CD14-positive monocyte (primary cell): ENCODE data around the gene EME1. TPM values are rescaled to one million over a fixed set of nuclear protein-coding genes. Genes with fewer than 3 reads are reported as not detected.
"Not testable (repeated sequence)": the region's sequence is repeated elsewhere in the genome, so short reads cannot be mapped to it uniquely, and the experiment has no call there.

Source experiments
- DNase-seq, 3 donors: peaks; one replicate each; pipeline ENCODE4 v3.0.0-alpha.2; 2011 to 2022
- H2AFZ ChIP-seq: 2 replicates; pipeline ENCODE4 v1.6.0; 2012; ENCODE audit warnings: mild to moderate bottlenecking, low read depth, low read length, inconsistent platforms; ENCODE audit not compliant: insufficient read depth, poor library complexity, severe bottlenecking
- H3K27ac ChIP-seq, 2 donors: 1 replicate in 1 of 2; 2 replicates in 1 of 2; pipeline ENCODE4 v1.5.1; 2012 to 2013; ENCODE audit warnings: low read length in 2 of 2, control low read depth in 1 of 2, inconsistent platforms in 1 of 2, low read depth in 1 of 2, mild to moderate bottlenecking in 1 of 2
- H3K27me3 ChIP-seq, 2 donors: one replicate each; pipeline versions ENCODE4 v1.6.0 to v1.6.1; 2011 to 2013; ENCODE audit warnings: low read length in 2 of 2; ENCODE audit not compliant: control insufficient read depth in 2 of 2, insufficient read depth in 2 of 2
- H3K36me3 ChIP-seq, 2 donors: replicated peaks in 1 of 2; 1 replicate in 1 of 2; 2 replicates in 1 of 2; pipeline versions ENCODE4 v1.5.1 to v1.6.1; 2012 to 2013; ENCODE audit warnings: low read length in 2 of 2, control low read depth in 1 of 2, inconsistent platforms in 1 of 2, mild to moderate bottlenecking in 1 of 2; ENCODE audit not compliant: insufficient read depth in 2 of 2, control insufficient read depth in 1 of 2
- H3K4me1 ChIP-seq, 2 donors: 1 replicate in 1 of 2; 2 replicates in 1 of 2; pipeline versions ENCODE4 v1.5.1 to v1.6.1; 2012 to 2013; ENCODE audit warnings: low read length in 2 of 2, control low read depth in 1 of 2, inconsistent platforms in 1 of 2, mild to moderate bottlenecking in 1 of 2, moderate library complexity in 1 of 2; ENCODE audit not compliant: insufficient read depth in 2 of 2, control insufficient read depth in 1 of 2
- H3K4me2 ChIP-seq: replicated peaks from 2 replicates; pipeline ENCODE3; 2012; ENCODE audit warnings: low read length, moderate library complexity, mild to moderate bottlenecking; ENCODE audit not compliant: poor library complexity, severe bottlenecking; ENCODE audit errors: extremely low read depth
- H3K4me3 ChIP-seq, 3 experiments: fragments of 200-600 bp in 1 of 3; sonication (generic) in 1 of 3; replicated peaks in 1 of 3; 1 replicate in 2 of 3; 2 replicates in 1 of 3; pipeline ENCODE4 v1.5.1; 2011 to 2013; ENCODE audit warnings: low read length in 3 of 3, mild to moderate bottlenecking in 3 of 3, control low read depth in 2 of 3, low read depth in 2 of 3, inconsistent platforms in 1 of 3, moderate library complexity in 1 of 3
- H3K79me2 ChIP-seq: 2 replicates; pipeline ENCODE4 v1.6.0; 2012; ENCODE audit warnings: mild to moderate bottlenecking, control low read depth, inconsistent platforms, low read length, moderate library complexity; ENCODE audit not compliant: insufficient read depth
- H3K9ac ChIP-seq: 2 replicates; pipeline ENCODE4 v1.6.0; 2017; ENCODE audit warnings: low read length, mild to moderate bottlenecking; ENCODE audit not compliant: insufficient read depth, poor library complexity, severe bottlenecking
- H3K9me3 ChIP-seq, 2 donors: replicated peaks in 1 of 2; 1 replicate in 1 of 2; 2 replicates in 1 of 2; pipeline versions ENCODE4 v1.5.1 to v1.6.1; 2012 to 2013; ENCODE audit warnings: low read length in 2 of 2, control low read depth in 1 of 2; ENCODE audit not compliant: control insufficient read depth in 1 of 2, insufficient read depth in 1 of 2
- H4K20me1 ChIP-seq: 2 replicates; pipeline ENCODE4 v1.6.0; 2012; ENCODE audit warnings: mild to moderate bottlenecking, low read length, control low read depth, moderate library complexity; ENCODE audit not compliant: insufficient read depth
- H3K27ac Mint-ChIP-seq, 7 donors: one replicate each; pipeline ENCODE4 v1.8.0; 2020; ENCODE audit warnings: mild to moderate bottlenecking in 7 of 7, mixed read lengths in 7 of 7, moderate library complexity in 6 of 7, inconsistent platforms in 2 of 7
- H3K27me3 Mint-ChIP-seq, 3 donors: one replicate each; pipeline ENCODE4 v1.8.0; 2021 to 2022; ENCODE audit warnings: low read depth in 3 of 3, mild to moderate bottlenecking in 3 of 3, mixed read lengths in 3 of 3, moderate library complexity in 3 of 3, inconsistent platforms in 1 of 3
- H3K36me3 Mint-ChIP-seq, 2 donors: one replicate each; pipeline ENCODE4 v1.8.0; 2020; ENCODE audit warnings: mixed read lengths in 2 of 2, inconsistent platforms in 1 of 2, mild to moderate bottlenecking in 1 of 2
- H3K4me1 Mint-ChIP-seq: one replicate; pipeline ENCODE4 v1.8.0; 2020; ENCODE audit warnings: mild to moderate bottlenecking, mixed read lengths
- H3K4me3 Mint-ChIP-seq, 2 donors: one replicate each; pipeline ENCODE4 v1.8.0; 2020; ENCODE audit warnings: mild to moderate bottlenecking in 2 of 2, mixed read lengths in 2 of 2, moderate library complexity in 1 of 2
- H3K9me3 Mint-ChIP-seq, 7 donors: one replicate each; pipeline ENCODE4 v1.8.0; 2020 to 2022; ENCODE audit warnings: mixed read lengths in 7 of 7, mild to moderate bottlenecking in 6 of 7, moderate library complexity in 6 of 7, inconsistent platforms in 2 of 7
- WGBS: methylation state at CpG from one replicate; pipeline ENCODE4 v1.1.5; 2013; ENCODE audit warnings: missing lambda C conversion rate; ENCODE audit not compliant: insufficient coverage; 5-methylcytosine and 5-hydroxymethylcytosine counted together
- intact Hi-C, 2 donors: fragments of 100-400 bp; cut with micrococcal nuclease; formaldehyde crosslinking; loops; one replicate each; pipeline versions ENCODE4 v1.15.0 to v1.15.1; 2023
- polyA plus RNA-seq, 3 donors: library from polyadenylated mRNA; depleted of rRNA in 1 of 3; unstranded in 2 of 3; stranded (reverse) in 1 of 3; fragments of 300-500 nt in 2 of 3; fragments of >200 nt in 1 of 3; fragmentation: Illumina TruSeq in 2 of 3; gene quantifications; 1 replicate in 2 of 3; 2 replicates in 1 of 3; pipeline ENCODE4 v1.2.3, GENCODE V29; 2012 to 2021
- TF ChIP-seq, protein P1 (sequence below): fragments of 200-600 bp; IDR thresholded peaks from one replicate; pipeline ENCODE4 v1.8.0; 2022; ENCODE audit warnings: antibody characterized with exemption, mild to moderate bottlenecking

EME1 gene
- polyA plus RNA-seq, 3 donors: 0.33 to 0.76 (median 0.43) TPM

DNA sequence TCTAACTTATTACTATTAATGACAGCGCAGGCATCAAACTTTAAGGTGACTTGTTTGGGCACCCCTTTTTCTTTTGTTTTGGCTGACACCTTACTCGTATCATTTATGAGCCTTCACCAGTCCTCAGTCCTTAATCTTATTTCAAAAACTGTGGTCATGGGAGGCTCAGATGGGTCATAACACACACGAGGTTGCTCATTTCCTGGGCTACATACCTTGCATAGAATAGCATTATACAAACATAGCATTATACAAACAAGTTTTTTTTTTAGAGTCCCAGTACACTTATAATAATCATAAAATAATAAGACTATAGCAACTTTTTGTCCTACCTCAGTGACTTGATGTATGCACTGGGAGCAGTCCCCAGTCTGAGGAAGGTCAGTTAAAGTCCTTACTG is 41.8 kb downstream of the EME1 start:
- H3K4me3 Mint-ChIP-seq: no peak overlapping the region
- no peak overlapping the region for H3K27ac Mint-ChIP-seq
- H3K9ac ChIP-seq: no peak overlapping the region
- no peak overlapping the region for H3K27ac ChIP-seq
- DNase-seq: no peak
- no peaks in the 10 kb centered on the region for H3K9me3 ChIP-seq
- peaks cover 0 to 6% (median 1%) of the 10 kb centered on the region in 3 donors for H3K27me3 Mint-ChIP-seq
- WGBS: 100% methylated on average over 2 of the region's 3 CpGs
- H3K4me2 ChIP-seq: no peak overlapping the region
- no peaks in the 10 kb centered on the region for H3K4me1 ChIP-seq
- H4K20me1 ChIP-seq: no peaks in the 10 kb centered on the region
- no peaks in the 10 kb centered on the region for H3K36me3 ChIP-seq
- TF ChIP-seq, protein P1, sequence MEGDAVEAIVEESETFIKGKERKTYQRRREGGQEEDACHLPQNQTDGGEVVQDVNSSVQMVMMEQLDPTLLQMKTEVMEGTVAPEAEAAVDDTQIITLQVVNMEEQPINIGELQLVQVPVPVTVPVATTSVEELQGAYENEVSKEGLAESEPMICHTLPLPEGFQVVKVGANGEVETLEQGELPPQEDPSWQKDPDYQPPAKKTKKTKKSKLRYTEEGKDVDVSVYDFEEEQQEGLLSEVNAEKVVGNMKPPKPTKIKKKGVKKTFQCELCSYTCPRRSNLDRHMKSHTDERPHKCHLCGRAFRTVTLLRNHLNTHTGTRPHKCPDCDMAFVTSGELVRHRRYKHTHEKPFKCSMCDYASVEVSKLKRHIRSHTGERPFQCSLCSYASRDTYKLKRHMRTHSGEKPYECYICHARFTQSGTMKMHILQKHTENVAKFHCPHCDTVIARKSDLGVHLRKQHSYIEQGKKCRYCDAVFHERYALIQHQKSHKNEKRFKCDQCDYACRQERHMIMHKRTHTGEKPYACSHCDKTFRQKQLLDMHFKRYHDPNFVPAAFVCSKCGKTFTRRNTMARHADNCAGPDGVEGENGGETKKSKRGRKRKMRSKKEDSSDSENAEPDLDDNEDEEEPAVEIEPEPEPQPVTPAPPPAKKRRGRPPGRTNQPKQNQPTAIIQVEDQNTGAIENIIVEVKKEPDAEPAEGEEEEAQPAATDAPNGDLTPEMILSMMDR: no peak
- no peak overlapping the region for H2AFZ ChIP-seq
- H3K36me3 Mint-ChIP-seq: no peaks in the 10 kb centered on the region
- H3K4me1 Mint-ChIP-seq: peaks cover 6% of the 10 kb centered on the region
- H3K79me2 ChIP-seq: no peaks in the 10 kb centered on the region
- intact Hi-C loops: no loop called here
- no peaks in the 10 kb centered on the region for H3K27me3 ChIP-seq
- H3K4me3 ChIP-seq: no peak overlapping the region
- H3K9me3 Mint-ChIP-seq: peaks cover 0 to 9% (median 5%) of the 10 kb centered on the region in 7 donors

DNA sequence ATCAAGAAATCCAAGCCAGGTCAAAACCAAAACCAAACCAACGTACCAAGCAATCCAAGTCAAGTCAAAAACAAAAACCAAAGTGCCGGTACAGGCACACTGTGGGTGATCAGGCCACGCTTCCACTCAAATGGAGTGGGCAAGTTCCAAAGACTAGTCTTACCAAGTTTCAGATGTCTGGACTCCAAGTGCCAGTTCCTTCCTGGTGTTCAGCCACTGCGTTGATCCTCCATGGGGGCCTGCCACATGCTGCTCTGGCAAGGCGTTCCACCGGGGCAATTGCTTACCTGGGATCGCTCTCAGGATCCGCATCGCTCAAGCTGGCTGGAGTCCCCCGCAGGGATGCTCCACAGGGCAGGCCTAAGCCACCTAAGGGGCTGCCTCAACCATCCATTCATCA is 46.5 kb downstream of the EME1 start:
- 94% methylated on average over 7 of the region's 10 CpGs for WGBS
- H3K4me3 Mint-ChIP-seq, H3K27ac Mint-ChIP-seq: not testable (repeated sequence)

More for the DNA sequence above, 46.5 kb downstream of the EME1 start:
- H3K9me3 ChIP-seq, H3K9ac ChIP-seq, H3K36me3 ChIP-seq, H3K27ac ChIP-seq, H3K4me3 ChIP-seq, H4K20me1 ChIP-seq, H3K27me3 Mint-ChIP-seq, intact Hi-C loops, H3K36me3 Mint-ChIP-seq, DNase-seq, H3K9me3 Mint-ChIP-seq, H3K4me2 ChIP-seq, H3K79me2 ChIP-seq, H3K27me3 ChIP-seq, H2AFZ ChIP-seq: not testable (repeated sequence)
- peaks cover 30% of the 10 kb centered on the region for H3K4me1 Mint-ChIP-seq
- peaks cover 26 to 29% of the 10 kb centered on the region in 2 donors for H3K4me1 ChIP-seq
